GM18508 (cell line): ENCODE data around the gene CCBE1.
"Not testable (repeated sequence)": the region's sequence is repeated elsewhere in the genome, so short reads cannot be mapped to it uniquely, and the experiment has no call there.

Source experiments
- ATAC-seq: cut with Tn5 transposase; IDR thresholded peaks from one replicate; pipeline ENCODE4 v1.9.1; 2021; ENCODE audit warnings: moderate number of reproducible peaks; ENCODE audit not compliant: insufficient read depth, unreplicated experiment

CCBE1 gene

DNA sequence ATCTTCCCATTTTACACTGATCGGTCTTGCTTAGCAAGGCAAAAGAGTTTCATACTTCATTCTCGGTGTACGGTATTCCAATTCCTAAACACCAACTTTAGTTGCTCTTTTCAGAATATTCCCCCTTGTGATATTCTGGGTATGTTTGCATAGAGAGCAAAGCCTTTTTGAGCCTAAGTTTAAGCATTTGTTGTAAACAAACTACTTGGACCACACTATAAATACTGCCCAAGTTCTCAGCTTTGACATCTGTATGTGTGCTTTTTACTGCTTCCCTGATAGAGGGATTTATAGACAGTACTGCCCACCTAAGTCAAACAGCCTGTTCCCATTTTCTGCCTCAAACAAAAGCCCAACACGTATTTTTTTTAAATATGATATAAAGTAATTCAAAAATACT lies 36.9 kb downstream of the CCBE1 start:
- no peak for ATAC-seq

- no peak for ATAC-seq
These were observed 37.6 kb downstream of the CCBE1 start for GRCh38 chr18:59659508-59660170.

DNA sequence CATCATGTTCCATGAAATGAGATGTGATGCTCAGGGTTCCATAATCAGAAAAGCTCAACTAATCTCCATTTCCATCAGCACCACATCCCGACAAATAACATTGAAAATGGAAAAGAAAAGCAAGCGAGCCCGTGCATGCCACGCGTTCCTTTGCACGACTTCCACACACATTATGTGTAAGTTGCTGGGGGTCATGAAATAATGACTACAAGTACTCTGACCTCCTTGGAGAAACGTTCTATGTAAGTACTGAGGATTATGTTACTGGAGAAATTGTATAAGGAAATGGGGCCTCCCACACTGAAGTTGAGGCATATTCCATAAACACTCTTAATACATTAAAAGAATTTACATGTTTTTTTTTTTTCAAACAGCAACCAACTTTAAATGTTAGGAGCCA lies 38.3 kb downstream of the CCBE1 start:
- no peak for ATAC-seq

DNA sequence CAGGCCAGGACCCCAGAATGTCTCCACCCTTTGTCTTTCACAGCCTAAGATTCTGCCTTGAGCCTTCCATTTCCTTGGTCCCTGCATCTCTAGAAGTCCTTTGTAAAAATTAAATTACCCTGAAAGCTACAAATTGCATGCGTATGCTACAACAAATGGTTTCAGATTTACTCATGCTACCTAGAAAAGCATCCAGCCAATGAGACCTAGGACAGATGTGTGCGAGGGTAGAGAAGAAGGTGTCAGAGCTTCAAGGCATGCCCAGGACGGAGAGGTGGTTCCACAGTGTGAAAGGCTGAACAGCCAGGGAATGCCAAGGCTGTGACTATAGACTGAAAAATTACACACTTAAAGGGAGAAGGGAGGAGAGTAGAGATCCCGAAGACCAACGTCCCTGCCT lies 40.2 kb downstream of the CCBE1 start:
- ATAC-seq, result no peak

- no peak for ATAC-seq
These were observed 40.8 kb downstream of the CCBE1 start for GRCh38 chr18:59656373-59656887.

DNA sequence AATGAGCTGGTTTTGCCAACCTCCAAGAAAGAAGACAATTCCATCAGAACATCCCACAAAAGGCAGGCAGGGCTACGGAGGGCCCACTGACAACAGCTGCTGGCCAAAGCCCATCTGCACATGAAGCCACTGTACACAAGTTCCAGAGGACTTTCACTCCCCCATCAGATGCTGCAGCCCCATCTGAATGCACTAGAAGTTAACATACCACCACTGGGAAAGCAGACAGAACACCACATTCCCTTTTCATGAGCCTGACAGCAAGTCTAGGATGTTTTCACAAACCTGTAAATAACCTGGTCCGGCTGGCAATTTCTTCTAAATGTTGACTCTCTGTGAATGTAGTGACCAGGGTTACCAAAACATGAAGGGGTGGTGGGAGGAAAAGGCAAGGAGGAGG lies 41.5 kb downstream of the CCBE1 start:
- ATAC-seq, result no peak

DNA sequence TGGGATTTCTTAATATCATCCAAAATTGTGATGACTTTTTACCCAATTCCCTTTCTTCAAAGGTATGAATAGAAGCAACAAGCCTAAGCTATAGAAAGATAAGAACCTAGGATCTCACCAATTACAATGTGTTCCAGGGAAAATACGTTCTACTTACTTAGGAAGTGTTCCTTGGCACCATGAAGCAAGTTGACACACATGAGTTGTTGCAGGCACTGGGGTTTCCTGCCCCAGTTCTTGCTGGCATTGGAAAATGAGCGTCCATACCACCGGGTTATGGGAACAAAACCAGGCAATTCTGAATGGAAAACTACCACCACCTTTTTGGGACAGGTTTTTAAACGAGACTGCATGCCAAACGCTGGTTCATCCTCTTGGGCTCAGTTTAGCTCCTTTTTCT lies 46.2 kb downstream of the CCBE1 start:
- no peak for ATAC-seq

DNA sequence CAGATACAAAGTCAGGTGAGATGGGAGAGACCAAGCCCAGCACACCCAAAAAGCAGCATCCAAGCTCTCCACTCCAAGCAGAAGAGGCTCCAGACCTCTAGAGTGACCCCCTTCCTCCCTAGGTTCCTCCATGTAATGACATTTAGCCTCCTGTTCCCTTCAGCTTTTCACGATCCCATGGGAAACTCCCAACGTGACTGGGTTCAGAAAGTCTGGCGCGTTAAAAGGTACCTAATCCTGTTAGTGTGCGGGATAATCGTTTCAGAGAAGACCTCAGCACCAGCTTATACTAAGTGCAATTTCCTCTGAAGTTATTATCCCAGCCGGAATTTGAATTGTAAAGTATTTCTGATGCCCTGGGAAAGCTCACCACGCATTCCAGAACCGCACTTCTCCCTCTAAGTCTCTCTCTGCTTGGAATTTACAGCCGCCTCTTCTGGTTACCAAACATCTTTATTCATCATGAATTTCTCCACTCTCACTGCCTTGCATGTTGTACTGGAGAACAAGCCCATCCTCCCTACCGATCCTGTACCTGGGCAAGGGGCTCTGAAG lies 46.9 kb downstream of the CCBE1 start:
- no peak for ATAC-seq

DNA sequence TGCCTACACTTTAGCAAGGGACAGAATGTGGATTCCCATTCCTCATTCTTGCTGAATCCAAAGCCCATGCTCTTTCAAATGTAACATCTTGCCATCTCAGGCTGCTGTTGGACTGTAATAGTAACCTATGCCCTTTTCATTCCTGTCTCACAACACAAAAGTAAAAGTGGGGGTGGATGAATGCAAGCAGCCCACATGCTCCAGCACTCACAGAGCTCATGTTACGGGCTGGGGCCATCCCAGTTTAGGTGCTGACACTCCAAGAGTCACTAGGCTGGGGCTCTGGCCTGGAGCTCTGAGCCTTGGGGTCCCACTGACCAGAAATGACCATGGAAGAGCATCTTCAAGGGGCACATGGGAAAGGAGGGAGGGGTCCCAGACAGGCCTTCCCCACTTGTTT lies 47.6 kb downstream of the CCBE1 start:
- ATAC-seq, result no peak

GRCh38 chr18:59648469-59648868 lies 48.8 kb downstream of the CCBE1 start:
- ATAC-seq, result not testable (repeated sequence)

- no peak for ATAC-seq
These were observed 50.3 kb downstream of the CCBE1 start for GRCh38 chr18:59646963-59647307.

- ATAC-seq, result no peak
These were observed 50.8 kb downstream of the CCBE1 start for GRCh38 chr18:59646228-59646962.

- no peak for ATAC-seq
These were observed 53.5 kb downstream of the CCBE1 start for GRCh38 chr18:59643740-59644139.

- no peak for ATAC-seq
These were observed 56.5 kb downstream of the CCBE1 start for GRCh38 chr18:59640721-59641120.

- ATAC-seq, result no peak
These were observed 57.4 kb downstream of the CCBE1 start for GRCh38 chr18:59639821-59640220.

GRCh38 chr18:59639136-59639535 lies 58.1 kb downstream of the CCBE1 start:
- no peak for ATAC-seq

GRCh38 chr18:59633961-59634485 lies 63.2 kb downstream of the CCBE1 start:
- ATAC-seq, result no peak

GRCh38 chr18:59633317-59633716 lies 63.9 kb downstream of the CCBE1 start:
- ATAC-seq, result no peak

DNA sequence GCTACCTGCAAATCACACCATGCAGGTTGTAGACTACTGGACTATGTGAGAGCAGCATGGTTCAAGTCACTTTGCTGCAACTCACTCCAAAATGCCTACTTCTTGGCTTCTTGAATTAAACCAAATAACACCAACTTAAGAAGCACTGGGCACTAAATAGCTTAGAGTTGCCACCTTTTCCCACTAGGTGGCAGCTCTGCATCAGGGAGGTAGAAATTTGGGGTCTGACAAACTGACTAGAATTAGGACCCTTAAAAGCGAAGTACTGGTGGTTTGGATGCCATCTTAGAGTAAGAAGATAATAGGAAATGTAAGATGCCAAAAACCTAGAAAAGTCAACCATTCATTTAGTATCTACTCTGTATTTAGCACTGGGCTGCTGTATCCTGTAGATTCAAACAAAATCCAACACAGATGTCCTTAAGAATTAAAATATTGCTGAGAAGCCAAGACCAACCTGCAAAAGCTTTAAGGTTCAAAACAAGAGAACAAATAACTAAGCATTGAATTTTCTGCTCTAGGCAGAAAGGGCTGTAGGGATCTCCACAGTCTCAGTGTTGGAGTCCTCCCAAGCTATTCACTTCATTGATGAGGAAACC lies 65.5 kb downstream of the CCBE1 start:
- no peak for ATAC-seq

DNA sequence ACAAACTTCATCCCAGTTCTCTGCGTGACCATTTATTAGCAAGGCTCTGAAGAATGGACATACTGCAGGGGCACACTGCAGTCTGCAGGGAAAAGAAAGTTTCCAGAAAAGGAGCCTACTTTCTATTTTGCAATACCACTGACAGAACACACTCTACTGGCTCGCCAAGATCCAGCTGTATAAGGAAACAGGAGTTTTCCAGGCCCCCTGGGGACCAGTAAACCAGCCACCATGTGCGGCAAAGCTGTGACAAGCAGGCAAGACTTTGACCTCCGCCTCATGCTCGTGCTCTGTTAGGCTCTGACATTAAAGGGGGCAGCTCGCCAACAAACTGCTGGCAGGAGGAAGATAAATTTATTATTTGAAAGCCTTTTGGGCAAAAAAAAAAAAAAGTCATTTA lies 67.3 kb downstream of the CCBE1 start:
- ATAC-seq, result no peak

GRCh38 chr18:59628995-59629394 lies 68.2 kb downstream of the CCBE1 start:
- ATAC-seq, result no peak
